HG03565 (cell line): ENCODE results near the gene HOXC11.
A peak's percentile ranks its signal among the peaks of the same experiment; 100 is the strongest.

Source experiments
- ATAC-seq: cut with Tn5 transposase; IDR thresholded peaks from one replicate; pipeline ENCODE4 v1.9.1; 2021; ENCODE audit warnings: mild to moderate bottlenecking, moderate library complexity; ENCODE audit not compliant: unreplicated experiment

The HOXC11 gene

GRCh38 chr12:53996240-53997203, 23.6 kb downstream of the HOXC11 start:
- no peak for ATAC-seq

- no peak for ATAC-seq
Observed at GRCh38 chr12:53997204-53998109, 24.5 kb downstream of the HOXC11 start.

- no peak for ATAC-seq
Observed at GRCh38 chr12:53998110-53998899, 25.4 kb downstream of the HOXC11 start.

DNA sequence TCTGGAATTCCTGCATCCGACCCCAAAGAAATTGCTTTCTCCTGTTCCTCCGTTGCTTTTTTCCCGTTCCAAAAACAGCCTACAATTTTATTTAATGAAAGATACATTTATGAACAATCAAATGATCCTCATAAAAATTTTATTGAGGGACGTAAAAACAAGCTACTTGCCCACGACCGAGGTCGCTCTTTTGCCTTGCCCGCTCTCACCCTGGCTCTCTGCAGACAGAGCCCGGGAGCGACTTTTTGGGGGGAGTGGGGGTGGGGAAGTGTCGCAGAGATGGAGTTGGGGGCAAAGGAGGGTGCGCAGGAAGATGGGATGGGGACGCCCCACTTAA, 25.9 kb downstream of the HOXC11 start:
- no peak for ATAC-seq

DNA sequence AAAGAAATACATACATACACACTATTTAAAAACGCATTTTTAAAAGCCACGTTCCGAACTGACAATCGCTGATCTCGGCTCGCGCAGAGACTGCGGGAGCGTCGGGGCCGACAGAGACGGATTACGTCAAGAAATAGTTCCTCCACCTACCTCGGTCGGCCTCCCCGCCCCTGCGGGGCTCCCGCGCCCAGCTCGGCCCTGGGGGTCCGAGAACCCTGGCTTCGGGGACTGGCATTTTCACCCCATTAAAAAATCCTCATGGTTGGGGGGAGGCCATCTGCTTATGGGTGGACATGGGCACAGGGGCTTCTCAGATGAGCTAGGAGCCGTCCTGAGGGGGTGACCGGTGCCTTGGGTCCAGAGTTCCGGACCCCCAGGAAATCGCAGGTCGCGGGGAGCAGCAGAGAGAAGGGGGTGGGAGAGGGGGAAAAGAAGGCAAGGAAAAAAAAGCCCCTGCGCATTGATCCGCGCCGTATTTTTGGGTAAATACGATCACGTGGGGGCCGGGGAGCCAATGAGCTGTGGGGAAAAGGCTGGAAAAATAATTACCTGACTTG, 26.7 kb downstream of the HOXC11 start:
- ATAC-seq, result no peak

DNA sequence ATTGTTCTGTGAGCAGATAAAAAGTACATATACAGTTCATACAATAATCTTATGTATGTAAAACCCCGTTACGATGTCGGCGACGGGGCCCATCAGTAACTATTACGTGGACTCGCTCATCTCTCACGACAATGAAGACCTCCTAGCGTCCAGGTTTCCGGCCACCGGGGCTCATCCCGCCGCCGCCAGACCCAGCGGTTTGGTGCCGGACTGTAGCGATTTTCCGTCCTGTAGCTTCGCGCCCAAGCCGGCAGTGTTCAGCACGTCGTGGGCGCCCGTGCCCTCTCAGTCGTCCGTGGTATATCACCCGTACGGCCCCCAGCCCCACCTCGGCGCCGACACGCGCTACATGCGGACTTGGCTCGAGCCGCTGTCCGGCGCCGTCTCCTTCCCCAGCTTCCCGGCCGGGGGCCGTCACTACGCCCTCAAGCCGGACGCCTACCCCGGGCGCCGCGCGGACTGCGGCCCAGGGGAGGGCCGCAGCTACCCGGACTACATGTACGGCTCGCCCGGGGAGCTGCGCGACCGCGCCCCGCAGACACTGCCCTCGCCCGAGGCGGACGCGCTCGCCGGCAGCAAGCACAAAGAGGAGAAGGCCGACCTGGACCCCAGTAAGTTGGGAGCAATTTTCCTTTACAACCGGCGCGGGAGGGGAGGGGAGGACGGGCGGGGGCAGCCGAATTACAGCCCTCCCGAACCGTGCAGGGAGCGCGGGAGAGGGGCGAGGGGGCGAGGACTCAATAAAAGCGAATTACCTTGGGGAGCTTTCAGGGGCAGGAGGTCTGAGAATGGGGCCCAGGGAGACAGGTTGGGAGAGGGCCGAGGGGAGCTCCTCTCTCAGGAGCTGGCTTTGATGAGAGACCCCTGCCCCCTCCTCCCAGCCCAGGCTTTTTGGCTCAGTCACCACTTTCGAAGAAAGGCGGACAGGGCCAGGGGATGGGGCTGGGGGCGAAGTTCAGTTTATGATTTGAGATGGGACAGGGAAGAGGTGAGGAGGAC, 27.5 kb downstream of the HOXC11 start, which contains the start of gene HOXC9:
TSS of gene HOXC9 (plus strand) at position 46 of the 999 bp plus-strand sequence. CDS start at position 74, 28 bp downstream.
- no peak for ATAC-seq

- ATAC-seq, result no peak
Observed at GRCh38 chr12:54001283-54002187, 28.6 kb downstream of the HOXC11 start.

DNA sequence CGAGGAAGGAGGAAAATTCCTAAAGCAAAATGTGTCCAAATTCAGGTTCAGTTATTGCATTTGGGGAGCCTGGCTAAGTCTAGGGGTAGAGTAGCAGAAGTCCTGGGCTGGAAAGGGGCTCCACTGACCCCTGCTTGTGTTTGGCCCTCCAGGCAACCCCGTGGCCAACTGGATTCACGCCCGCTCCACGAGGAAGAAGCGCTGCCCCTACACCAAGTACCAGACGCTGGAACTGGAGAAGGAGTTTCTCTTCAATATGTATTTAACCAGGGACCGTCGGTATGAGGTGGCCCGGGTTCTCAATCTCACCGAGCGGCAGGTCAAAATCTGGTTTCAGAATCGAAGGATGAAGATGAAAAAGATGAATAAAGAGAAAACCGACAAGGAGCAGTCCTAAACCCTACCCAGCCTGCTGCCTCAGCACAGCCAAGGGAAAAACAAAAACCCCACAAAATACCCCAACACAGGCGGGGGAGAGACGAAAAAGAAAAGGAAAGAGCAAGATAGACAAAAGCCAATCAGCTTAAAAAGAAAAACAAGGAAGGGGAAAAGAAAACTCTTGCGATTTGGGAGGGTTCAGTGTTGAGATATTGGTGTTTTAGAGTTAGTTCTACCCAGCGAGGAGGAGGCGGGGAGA, 29.5 kb downstream of the HOXC11 start:
- no peak for ATAC-seq

GRCh38 chr12:54002915-54003389, 30.0 kb downstream of the HOXC11 start:
- ATAC-seq, result no peak

DNA sequence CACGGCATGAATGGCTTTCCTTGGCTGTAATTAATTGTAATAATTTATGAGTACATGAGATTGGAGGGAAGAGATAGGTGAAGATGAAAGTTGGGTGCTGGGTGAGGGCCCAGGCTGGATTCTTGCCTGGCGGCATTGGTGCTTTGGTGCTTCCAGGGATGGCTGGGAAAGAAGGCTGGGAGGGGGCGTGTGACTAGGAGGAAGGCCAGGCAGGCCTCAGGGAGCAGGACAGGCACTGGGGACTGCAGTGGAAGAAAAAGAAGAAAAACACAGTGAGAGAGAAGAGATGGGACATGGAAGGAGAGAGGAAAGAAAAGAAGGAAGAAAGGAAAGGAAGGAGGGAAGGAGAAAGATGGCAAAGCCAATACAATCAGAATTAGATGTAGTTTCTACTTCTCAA, 30.7 kb downstream of the HOXC11 start:
- no peak for ATAC-seq

GRCh38 chr12:54004063-54004840, 31.3 kb downstream of the HOXC11 start:
- ATAC-seq, result no peak

GRCh38 chr12:54004841-54005530, 32.1 kb downstream of the HOXC11 start:
- no peak for ATAC-seq

- ATAC-seq, result no peak
Observed at GRCh38 chr12:54005531-54005852, 32.6 kb downstream of the HOXC11 start.

DNA sequence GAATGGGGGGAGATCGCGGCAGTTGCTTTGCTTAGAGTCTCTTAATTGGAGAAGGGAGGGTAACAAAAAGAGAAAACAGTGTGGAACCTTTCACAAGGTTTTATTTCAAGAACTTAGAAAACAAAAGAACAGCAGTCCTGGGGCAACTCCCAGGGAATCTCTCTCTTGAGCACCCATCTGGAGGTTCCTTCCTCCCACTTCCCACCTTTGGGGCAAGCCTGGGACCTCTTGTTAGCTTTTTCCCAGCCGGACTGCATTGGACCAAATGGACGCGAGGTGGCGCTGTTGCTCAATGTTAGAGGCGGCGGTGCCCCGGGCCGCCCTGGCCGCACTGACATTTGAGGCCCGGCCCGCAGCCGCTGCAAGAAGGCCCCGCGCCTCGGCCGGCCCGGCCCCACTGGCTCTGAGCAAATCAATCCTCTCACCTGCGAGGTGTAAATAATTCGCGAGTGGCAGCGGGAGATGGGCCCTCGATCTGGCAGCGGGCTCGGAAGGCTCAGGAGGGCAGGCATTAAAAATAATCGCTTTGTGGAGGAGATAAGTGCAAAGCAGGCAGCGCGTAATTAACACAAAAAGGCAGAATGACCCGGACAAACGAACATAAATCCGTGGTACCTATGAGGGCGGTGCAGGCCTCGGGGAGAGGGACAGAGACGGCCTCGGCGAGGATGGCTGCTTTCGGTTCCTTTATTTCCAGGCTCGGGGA, 33.1 kb downstream of the HOXC11 start:
- peak; percentile 73 for ATAC-seq

DNA sequence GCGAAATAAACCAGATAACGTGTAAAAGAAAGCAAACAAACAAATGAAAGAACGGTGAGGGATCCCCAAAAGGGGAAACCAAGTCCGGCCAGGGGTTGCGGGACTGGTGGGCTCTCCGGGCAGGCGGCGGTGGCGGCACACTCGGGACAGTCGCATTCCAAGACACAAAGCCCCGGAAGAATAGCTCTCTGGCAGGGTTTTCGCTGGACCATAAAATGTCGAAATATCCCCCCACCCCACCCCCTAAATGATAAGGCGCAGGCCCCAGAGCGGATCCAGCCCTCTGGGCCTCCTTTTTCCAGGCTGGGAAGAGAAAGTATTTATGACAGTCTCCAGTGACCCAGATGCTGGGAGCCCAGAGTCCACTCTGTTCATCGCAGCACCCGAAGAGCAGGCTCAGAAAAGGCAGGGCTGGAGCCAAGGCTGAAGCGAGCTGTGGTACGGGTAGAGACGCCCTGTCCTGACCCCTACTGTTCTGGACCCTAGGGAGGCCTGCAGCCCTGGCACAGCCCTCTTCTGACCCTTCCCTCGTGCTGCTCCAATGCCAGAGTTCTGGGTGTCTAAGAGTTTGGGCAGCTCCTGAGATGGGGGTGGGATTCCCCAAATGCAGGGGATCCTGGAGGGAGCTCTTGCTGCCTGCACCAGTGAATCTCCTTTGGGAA, 33.8 kb downstream of the HOXC11 start:
- ATAC-seq, result no peak
